ENCODE measurements around the gene CAMSAP1. TPM values are rescaled to one million over a fixed set of nuclear protein-coding genes. Genes with fewer than 3 reads are reported as not detected.

CAMSAP1 gene
- total RNA-seq, 2 experiments from 2014 or later = 19.9 to 21.8 TPM

GRCh38 chr9:135929656-135930445 lies 22.5 kb upstream of the CAMSAP1 start:
- H3K4me3 Mint-ChIP-seq = no peak overlapping the region
- no peaks in the 10 kb centered on the region for H3K9me3 Mint-ChIP-seq
- no peaks in the 10 kb centered on the region for H3K27me3 Mint-ChIP-seq
- H3K36me3 Mint-ChIP-seq = peaks cover 13% of the 10 kb centered on the region
- peaks cover 15% of the 10 kb centered on the region for H3K4me1 Mint-ChIP-seq
- DNase-seq = no peak
- no peak overlapping the region for H3K27ac Mint-ChIP-seq

DNA sequence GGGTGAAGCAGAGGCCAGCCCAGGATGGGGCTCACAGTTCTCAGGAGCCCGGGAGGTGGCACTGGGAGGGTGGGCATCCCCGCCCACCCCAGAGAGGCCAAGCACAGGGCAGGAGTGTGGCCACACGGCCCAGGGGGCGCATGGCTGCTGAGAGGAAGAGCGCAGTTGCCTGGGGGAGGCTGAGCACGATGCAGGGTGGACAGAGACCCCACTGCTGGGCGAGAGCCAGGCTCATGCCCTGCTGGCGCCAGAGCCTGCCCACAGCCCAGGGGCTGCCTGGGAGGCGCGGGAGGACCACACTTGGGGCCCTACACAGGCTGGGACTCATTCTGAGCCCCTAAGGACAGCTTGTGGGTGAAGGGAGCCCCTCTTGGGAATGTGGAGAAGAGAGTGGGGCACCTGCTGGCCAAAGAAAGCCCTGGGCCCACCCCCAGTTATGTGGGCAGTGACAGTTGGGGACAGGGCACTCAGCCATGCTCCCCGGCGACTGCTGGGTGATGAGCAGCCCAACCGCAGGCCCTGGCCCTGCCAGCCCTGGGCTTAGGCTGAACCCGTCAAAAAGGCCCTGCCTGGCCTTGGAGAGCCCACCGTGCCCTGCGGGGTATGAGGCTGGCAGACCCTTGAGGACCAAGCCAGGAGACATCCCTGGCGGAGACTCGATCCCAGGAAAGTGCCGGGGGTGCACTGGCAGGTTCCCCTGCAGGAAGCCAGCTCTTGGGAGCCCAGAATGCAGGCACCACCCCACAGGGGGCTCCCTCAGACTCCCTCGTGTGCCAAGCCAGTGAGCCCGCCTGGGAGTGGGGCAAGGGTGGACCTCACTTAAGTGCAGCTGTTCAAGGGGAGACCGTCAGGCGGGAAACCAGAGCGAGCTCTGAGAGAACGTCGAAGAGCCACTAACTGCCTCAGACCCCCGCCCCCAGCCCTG lies 21.6 kb upstream of the CAMSAP1 start:
- Mint-ChIP-seq H3K9me3 (no peaks in the 10 kb centered on the region), H3K4me3 (no peak overlapping the region), H3K36me3 (peaks cover 13% of the 10 kb centered on the region), H3K27me3 (no peaks in the 10 kb centered on the region), H3K27ac (no peak overlapping the region), H3K4me1 (peaks cover 21% of the 10 kb centered on the region)
- DNase-seq = no peak

GRCh38 chr9:135928074-135928730 lies 20.9 kb upstream of the CAMSAP1 start:
- Mint-ChIP-seq H3K27ac (no peak overlapping the region), H3K4me3 (no peak overlapping the region), H3K36me3 (peaks cover 10% of the 10 kb centered on the region), H3K27me3 (no peaks in the 10 kb centered on the region), H3K9me3 (no peaks in the 10 kb centered on the region), H3K4me1 (peaks cover 21% of the 10 kb centered on the region)
- no peak for DNase-seq

- Mint-ChIP-seq H3K27me3 (no peaks in the 10 kb centered on the region), H3K9me3 (no peaks in the 10 kb centered on the region), H3K4me3 (no peak overlapping the region), H3K27ac (no peak overlapping the region), H3K4me1 (peaks cover 21% of the 10 kb centered on the region), H3K36me3 (peaks cover 9% of the 10 kb centered on the region)
- no peak for DNase-seq
Measured at GRCh38 chr9:135927195-135928013, 20.1 kb upstream of the CAMSAP1 start.

DNA sequence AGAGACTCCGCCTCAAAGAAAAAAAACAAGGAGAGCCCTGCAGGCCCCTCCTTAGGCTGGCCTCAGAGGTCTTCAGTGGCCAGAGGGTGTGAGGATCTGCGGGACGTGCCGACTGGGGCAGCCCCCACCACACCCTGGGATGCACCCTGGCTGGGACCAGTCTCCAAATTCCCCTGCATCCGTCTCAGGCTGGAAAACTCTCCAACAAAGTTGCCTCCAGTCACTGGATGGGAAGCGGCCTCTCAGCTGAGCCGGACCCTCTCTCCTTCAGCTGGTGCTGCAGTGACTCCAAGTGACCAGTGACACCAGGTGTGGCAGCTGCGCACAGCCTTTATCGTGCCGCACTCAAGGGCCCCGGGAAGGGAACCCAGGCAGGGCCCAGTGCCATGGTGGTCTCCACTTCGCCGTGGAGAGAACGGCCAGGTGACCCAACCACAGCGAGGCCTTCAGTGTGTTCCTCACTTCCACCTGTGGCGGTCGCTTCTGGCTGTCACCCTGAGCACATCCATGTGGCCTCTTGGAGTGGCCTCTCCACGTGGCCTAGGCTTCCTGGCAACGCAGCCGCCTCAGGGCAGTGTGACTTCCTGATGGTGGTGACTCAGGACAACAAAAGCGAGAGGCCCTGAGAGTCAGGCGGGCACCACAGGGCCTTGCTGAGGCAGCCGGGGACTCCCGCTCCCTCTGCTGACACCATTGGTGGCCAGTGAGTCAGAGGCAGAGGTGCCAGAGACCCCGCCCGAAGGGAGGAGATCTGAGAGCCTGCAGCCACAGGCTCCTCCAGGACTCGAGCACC lies 19.3 kb upstream of the CAMSAP1 start:
- H3K4me3 Mint-ChIP-seq = no peak overlapping the region
- DNase-seq = peak; percentile 81
- H3K36me3 Mint-ChIP-seq = peaks cover 5% of the 10 kb centered on the region
- peaks cover 21% of the 10 kb centered on the region for H3K4me1 Mint-ChIP-seq
- no peaks in the 10 kb centered on the region for H3K27me3 Mint-ChIP-seq
- H3K9me3 Mint-ChIP-seq = no peaks in the 10 kb centered on the region
- peak overlapping the region; percentile 78 for H3K27ac Mint-ChIP-seq

- DNase-seq = peak; percentile 77
Measured at GRCh38 chr9:135925496-135926133, 18.3 kb upstream of the CAMSAP1 start.

GRCh38 chr9:135924628-135925338 lies 17.4 kb upstream of the CAMSAP1 start:
- H3K4me1 Mint-ChIP-seq = peaks cover 21% of the 10 kb centered on the region
- DNase-seq = no peak

More at GRCh38 chr9:135925496-135926133, 18.3 kb upstream of the CAMSAP1 start:
- H3K36me3 Mint-ChIP-seq = peaks cover 5% of the 10 kb centered on the region
- H3K4me1 Mint-ChIP-seq = peaks cover 21% of the 10 kb centered on the region
- peak overlapping the region; percentile 78 for H3K27ac Mint-ChIP-seq
- no peaks in the 10 kb centered on the region for H3K27me3 Mint-ChIP-seq
- no peaks in the 10 kb centered on the region for H3K9me3 Mint-ChIP-seq
- H3K4me3 Mint-ChIP-seq = peak overlapping the region; percentile 14

DNA sequence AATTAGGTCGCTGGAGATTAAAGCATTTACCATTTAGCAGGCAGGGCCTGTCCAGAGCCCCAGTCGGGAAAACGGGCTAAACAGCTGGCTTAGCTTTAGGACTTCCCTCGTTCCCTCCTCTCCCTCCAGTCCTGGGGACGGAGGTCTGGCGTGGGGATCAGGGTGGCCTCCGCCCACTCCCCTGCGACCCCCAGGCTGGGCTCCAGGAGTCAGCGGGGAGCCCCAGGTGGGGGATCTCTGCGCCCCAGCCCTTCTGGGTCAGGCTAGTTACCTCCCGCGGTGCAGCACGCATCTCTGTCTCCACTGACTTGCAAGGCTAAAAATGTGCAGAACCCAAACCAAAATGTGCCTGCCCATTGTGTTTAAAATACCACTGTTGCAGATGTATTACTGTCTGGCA lies 16.2 kb upstream of the CAMSAP1 start:
- no peak overlapping the region for H3K4me3 Mint-ChIP-seq
- H3K27me3 Mint-ChIP-seq = no peaks in the 10 kb centered on the region
- DNase-seq = no peak
- H3K4me1 Mint-ChIP-seq = peaks cover 21% of the 10 kb centered on the region
- H3K36me3 Mint-ChIP-seq = peaks cover 8% of the 10 kb centered on the region
- peaks cover 6% of the 10 kb centered on the region for H3K9me3 Mint-ChIP-seq
- no peak overlapping the region for H3K27ac Mint-ChIP-seq

More at GRCh38 chr9:135924628-135925338, 17.4 kb upstream of the CAMSAP1 start:
- Mint-ChIP-seq H3K27me3 (no peaks in the 10 kb centered on the region), H3K9me3 (no peaks in the 10 kb centered on the region), H3K4me3 (no peak overlapping the region), H3K27ac (peak overlapping the region; percentile 78), H3K36me3 (peaks cover 5% of the 10 kb centered on the region)

DNA sequence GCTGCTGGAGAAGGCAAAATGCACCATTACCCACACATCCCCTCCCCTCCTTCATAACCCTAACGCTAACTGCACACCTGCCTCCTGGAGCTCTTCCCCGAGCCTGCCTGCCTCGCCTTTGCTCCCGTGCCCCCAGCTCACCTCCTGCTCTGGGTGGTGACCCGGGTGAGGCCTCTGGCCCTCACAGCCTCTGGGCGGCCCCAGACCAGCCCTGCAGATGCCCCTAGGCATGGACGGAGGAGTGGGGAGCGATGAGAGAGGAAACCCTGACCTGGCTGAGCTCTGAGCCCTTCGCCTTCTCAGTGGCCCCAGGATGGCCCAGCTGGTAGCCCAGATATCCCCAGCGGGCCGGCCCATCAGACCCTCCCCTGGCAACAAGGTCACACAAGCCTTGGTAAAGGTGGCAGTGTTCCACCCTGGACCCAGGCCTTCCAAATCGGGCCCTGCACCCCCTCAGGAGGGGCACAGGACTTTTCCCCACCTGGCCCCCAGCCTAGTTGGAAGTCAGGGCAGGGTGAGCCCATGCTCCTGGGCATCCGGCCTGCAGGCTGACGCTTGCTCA lies 14.5 kb upstream of the CAMSAP1 start:
- peaks cover 16% of the 10 kb centered on the region for H3K9me3 Mint-ChIP-seq
- no peak overlapping the region for H3K27ac Mint-ChIP-seq
- peaks cover 21% of the 10 kb centered on the region for H3K4me1 Mint-ChIP-seq
- peaks cover 18% of the 10 kb centered on the region for H3K36me3 Mint-ChIP-seq
- H3K27me3 Mint-ChIP-seq = no peaks in the 10 kb centered on the region
- DNase-seq = no peak
- H3K4me3 Mint-ChIP-seq = no peak overlapping the region

GRCh38 chr9:135920973-135921585 lies 13.7 kb upstream of the CAMSAP1 start:
- Mint-ChIP-seq H3K27me3 (no peaks in the 10 kb centered on the region), H3K36me3 (peaks cover 26% of the 10 kb centered on the region), H3K9me3 (peaks cover 22% of the 10 kb centered on the region), H3K27ac (no peak overlapping the region), H3K4me1 (peaks cover 18% of the 10 kb centered on the region), H3K4me3 (no peak overlapping the region)
- DNase-seq = no peak

- Mint-ChIP-seq H3K36me3 (peaks cover 29% of the 10 kb centered on the region), H3K27me3 (no peaks in the 10 kb centered on the region), H3K4me3 (no peak overlapping the region), H3K4me1 (peaks cover 11% of the 10 kb centered on the region), H3K9me3 (peaks cover 28% of the 10 kb centered on the region), H3K27ac (no peak overlapping the region)
- DNase-seq = no peak
Measured at GRCh38 chr9:135920256-135920930, 13.0 kb upstream of the CAMSAP1 start.
